ENCODE data around the gene TRRAP.
"Not testable (repeated sequence)": the region's sequence is repeated elsewhere in the genome, so short reads cannot be mapped to it uniquely, and the experiment has no call there.

Gene TRRAP

GRCh38 chr7:98866765-98867164 is 11.6 kb upstream of the TRRAP start:
- DNase-seq, result no peak

GRCh38 chr7:98868450-98868849 is 9.9 kb upstream of the TRRAP start:
- no peak for DNase-seq

- no peak for DNase-seq
Observed at GRCh38 chr7:98869027-98869596, 9.2 kb upstream of the TRRAP start.

GRCh38 chr7:98869597-98870120 is 8.7 kb upstream of the TRRAP start, which contains the start of gene TMEM130:
TSS of gene TMEM130 (minus strand) at chr7:98870014. CDS start at chr7:98869861, 153 bp downstream.
- no peak for DNase-seq

GRCh38 chr7:98870121-98870651 is 8.1 kb upstream of the TRRAP start:
- peak; percentile 83 for DNase-seq

- no peak for DNase-seq
Observed at GRCh38 chr7:98870807-98871491, 7.4 kb upstream of the TRRAP start.

GRCh38 chr7:98872328-98872924 is 5.9 kb upstream of the TRRAP start:
- DNase-seq, result no peak

GRCh38 chr7:98873610-98874009 is 4.7 kb upstream of the TRRAP start:
- DNase-seq, result not testable (repeated sequence)

- DNase-seq, result no peak
Observed at GRCh38 chr7:98874942-98875341, 3.4 kb upstream of the TRRAP start.

GRCh38 chr7:98875501-98875900 is 2.8 kb upstream of the TRRAP start:
- DNase-seq, result no peak

- no peak for DNase-seq
Observed at GRCh38 chr7:98877146-98877545, 1.2 kb upstream of the TRRAP start.

GRCh38 chr7:98877692-98878364 is 504 bp upstream of the TRRAP start:
- no peak for DNase-seq

GRCh38 chr7:98879198-98879978 is 1.1 kb downstream of the TRRAP start:
- DNase-seq, result peak; percentile 48

GRCh38 chr7:98879979-98880315 is 1.6 kb downstream of the TRRAP start:
- DNase-seq, result no peak

GRCh38 chr7:98880485-98880884 is 2.2 kb downstream of the TRRAP start:
- no peak for DNase-seq

- no peak for DNase-seq
Observed at GRCh38 chr7:98881561-98882315, 3.4 kb downstream of the TRRAP start.

- DNase-seq, result no peak
Observed at GRCh38 chr7:98884416-98884815, 6.1 kb downstream of the TRRAP start.

GRCh38 chr7:98887038-98887437 is 8.7 kb downstream of the TRRAP start:
- no peak for DNase-seq

GRCh38 chr7:98892609-98893008 is 14.3 kb downstream of the TRRAP start:
- no peak for DNase-seq

- no peak for DNase-seq
Observed at GRCh38 chr7:98899816-98900215, 21.5 kb downstream of the TRRAP start.

- no peak for DNase-seq
Observed at GRCh38 chr7:98900815-98901214, 22.5 kb downstream of the TRRAP start.

GRCh38 chr7:98902523-98902922 is 24.2 kb downstream of the TRRAP start:
- DNase-seq, result no peak

Measured in activated T-cell treated with anti-CD3 and anti-CD28 coated beads for 4 hours (primary cell).